Mesendoderm (in vitro differentiated cells): ENCODE measurements around the gene NACAD.
"Not testable (repeated sequence)": the region's sequence is repeated elsewhere in the genome, so short reads cannot be mapped to it uniquely, and the experiment has no call there.

Experiments
- DNase-seq: peaks from one replicate; pipeline ENCODE4 v3.0.0; 2013
- H2AK5ac ChIP-seq: 2 replicates; pipeline ENCODE4 v1.6.1; 2013; ENCODE audit warnings: low read length, inconsistent platforms
- H2BK120ac ChIP-seq: 2 replicates; pipeline ENCODE4 v1.6.1; 2013; ENCODE audit warnings: low read depth, mild to moderate bottlenecking, low read length, moderate library complexity, mixed read lengths
- H2BK15ac ChIP-seq: replicated peaks from 2 replicates; pipeline ENCODE4 v1.6.1; 2013; ENCODE audit warnings: low read depth, mild to moderate bottlenecking, moderate library complexity
- H2BK5ac ChIP-seq: 2 replicates; pipeline ENCODE4 v1.6.1; 2013; ENCODE audit warnings: low read length, inconsistent platforms
- H3K18ac ChIP-seq: 2 replicates; pipeline ENCODE4 v1.6.1; 2013; ENCODE audit warnings: mild to moderate bottlenecking, low read length, mixed read lengths
- H3K23ac ChIP-seq: one replicate; pipeline ENCODE4 v1.6.1; 2013; ENCODE audit warnings: low read length
- H3K27ac ChIP-seq: 2 replicates; pipeline ENCODE4 v1.5.1; 2013; ENCODE audit warnings: low read depth, mild to moderate bottlenecking, inconsistent platforms, low read length, moderate library complexity
- H3K27me3 ChIP-seq: 2 replicates; pipeline ENCODE4 v1.6.1; 2013; ENCODE audit warnings: low read length, control low read depth, mild to moderate bottlenecking, inconsistent platforms; ENCODE audit not compliant: insufficient read depth, poor library complexity
- H3K36me3 ChIP-seq: 2 replicates; pipeline ENCODE4 v1.6.1; 2013; ENCODE audit warnings: low read length, inconsistent platforms; ENCODE audit not compliant: control insufficient read depth, insufficient read depth
- H3K4ac ChIP-seq: one replicate; pipeline ENCODE4 v1.6.1; 2013; ENCODE audit warnings: low read depth, mild to moderate bottlenecking, low read length, moderate library complexity
- H3K4me1 ChIP-seq: 2 replicates; pipeline ENCODE4 v1.6.1; 2013; ENCODE audit warnings: low read depth, low read length, inconsistent platforms; ENCODE audit not compliant: control insufficient read depth
- H3K4me2 ChIP-seq: 2 replicates; pipeline ENCODE4 v1.6.1; 2013; ENCODE audit warnings: low read length
- H3K4me3 ChIP-seq: 2 replicates; pipeline ENCODE4 v1.5.1; 2013; ENCODE audit warnings: mild to moderate bottlenecking, low read length
- H3K56ac ChIP-seq: one replicate; pipeline ENCODE4 v1.6.1; 2013; ENCODE audit warnings: low read length
- H3K79me1 ChIP-seq: 2 replicates; pipeline ENCODE4 v1.6.1; 2013; ENCODE audit warnings: low read length, inconsistent platforms
- H3K79me2 ChIP-seq: 2 replicates; pipeline ENCODE4 v1.6.1; 2013; ENCODE audit warnings: mild to moderate bottlenecking, low read length; ENCODE audit not compliant: control insufficient read depth, insufficient read depth
- H3K9ac ChIP-seq: 2 replicates; pipeline ENCODE4 v1.6.1; 2013; ENCODE audit warnings: low read length, inconsistent platforms
- H4K5ac ChIP-seq: one replicate; pipeline ENCODE4 v1.6.1; 2013; ENCODE audit warnings: low read length
- H4K8ac ChIP-seq: one replicate; pipeline ENCODE4 v1.6.1; 2013; ENCODE audit warnings: low read depth, mild to moderate bottlenecking, control low read depth, low read length, moderate library complexity
- WGBS: extraction: QIAGEN DNeasy Blood & Tissue Kit; methylation state at CpG from one replicate; pipeline ENCODE4 v1.1.7; 2013; ENCODE audit warnings: low lambda C conversion rate, missing lambda C conversion rate; ENCODE audit not compliant: insufficient coverage; ENCODE audit errors: extremely low coverage; 5-methylcytosine and 5-hydroxymethylcytosine counted together

NACAD gene

GRCh38 chr7:45118889-45119331, 30.1 kb upstream of the NACAD start:
- Histone ChIP-seq H2BK5ac (no peak overlapping the region), H4K8ac (no peak overlapping the region), H3K79me2 (no peaks in the 10 kb centered on the region), H3K4me3 (no peak overlapping the region), H2BK120ac (no peak overlapping the region), H3K23ac (no peak overlapping the region), H3K4me2 (no peak overlapping the region), H3K36me3 (no peaks in the 10 kb centered on the region), H3K4me1 (no peaks in the 10 kb centered on the region), H2AK5ac (no peak overlapping the region), H3K56ac (no peak overlapping the region), H3K18ac (no peak overlapping the region), H3K9ac (no peak overlapping the region), H3K4ac (no peak overlapping the region), H2BK15ac (no peak overlapping the region), H3K79me1 (no peaks in the 10 kb centered on the region), H4K5ac (no peak overlapping the region), H3K27ac (no peak overlapping the region), H3K27me3 (no peaks in the 10 kb centered on the region)
- DNase-seq = no peak
- WGBS = no CpG with 5 or more reads among the region's 3 CpGs

GRCh38 chr7:45118292-45118691, 29.5 kb upstream of the NACAD start:
- DNase-seq = no peak
- Histone ChIP-seq H3K4me3 (no peak overlapping the region), H2AK5ac (no peak overlapping the region), H3K18ac (no peak overlapping the region), H3K56ac (no peak overlapping the region), H3K23ac (no peak overlapping the region), H2BK120ac (no peak overlapping the region), H4K8ac (no peak overlapping the region), H2BK15ac (no peak overlapping the region), H3K27me3 (no peaks in the 10 kb centered on the region), H3K4me1 (no peaks in the 10 kb centered on the region), H3K79me1 (no peaks in the 10 kb centered on the region), H3K36me3 (no peaks in the 10 kb centered on the region), H3K4ac (no peak overlapping the region), H2BK5ac (no peak overlapping the region), H3K79me2 (no peaks in the 10 kb centered on the region), H4K5ac (no peak overlapping the region), H3K4me2 (no peak overlapping the region), H3K27ac (no peak overlapping the region), H3K9ac (no peak overlapping the region)
- WGBS = no CpG with 5 or more reads among the region's 4 CpGs

- no peak overlapping the region for H2BK120ac ChIP-seq
- no peaks in the 10 kb centered on the region for H3K4me1 ChIP-seq
Measured at GRCh38 chr7:45117582-45117981, 28.8 kb upstream of the NACAD start.

DNA sequence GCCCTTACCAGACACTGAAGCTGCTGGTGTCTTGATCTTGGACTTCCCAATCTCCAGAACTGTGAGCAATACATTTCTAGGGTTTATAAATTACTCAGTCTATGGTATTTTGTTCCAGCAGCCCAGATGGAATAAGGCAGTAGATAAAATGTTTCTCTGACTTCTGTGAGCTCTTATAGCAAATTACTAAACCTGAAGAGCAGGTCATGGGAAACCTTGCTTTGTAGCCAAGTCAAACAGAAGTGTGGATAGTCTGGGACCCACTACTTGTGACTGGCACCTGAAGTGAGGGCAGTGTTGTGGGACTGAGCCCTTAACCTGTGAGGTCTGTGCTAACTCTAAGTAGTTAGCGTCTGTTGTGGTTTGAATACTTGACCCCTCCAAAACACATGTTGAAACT, 27.3 kb upstream of the NACAD start:
- DNase-seq = no peak
- H3K27me3 ChIP-seq = no peaks in the 10 kb centered on the region
- H2AK5ac ChIP-seq = no peak overlapping the region
- WGBS = no CpG with 5 or more reads among the region's 1 CpG
- no peak overlapping the region for H2BK15ac ChIP-seq
- no peaks in the 10 kb centered on the region for H3K4me1 ChIP-seq
- no peaks in the 10 kb centered on the region for H3K79me1 ChIP-seq
- H3K9ac ChIP-seq = no peak overlapping the region
- no peak overlapping the region for H2BK5ac ChIP-seq
- peaks cover 4% of the 10 kb centered on the region for H3K79me2 ChIP-seq
- no peak overlapping the region for H3K18ac ChIP-seq
- H4K5ac ChIP-seq = no peak overlapping the region
- no peaks in the 10 kb centered on the region for H3K36me3 ChIP-seq
- no peak overlapping the region for H3K56ac ChIP-seq
- H3K4ac ChIP-seq = no peak overlapping the region
- no peak overlapping the region for H3K4me3 ChIP-seq
- H3K4me2 ChIP-seq = no peak overlapping the region
- no peak overlapping the region for H3K27ac ChIP-seq
- no peak overlapping the region for H2BK120ac ChIP-seq
- H3K23ac ChIP-seq = no peak overlapping the region
- no peak overlapping the region for H4K8ac ChIP-seq

More at GRCh38 chr7:45117582-45117981, 28.8 kb upstream of the NACAD start:
- Histone ChIP-seq H3K27me3 (no peaks in the 10 kb centered on the region), H3K27ac (no peak overlapping the region), H3K79me2 (no peaks in the 10 kb centered on the region), H2BK15ac (no peak overlapping the region), H4K5ac (no peak overlapping the region), H4K8ac (no peak overlapping the region), H3K4me2 (no peak overlapping the region), H2BK5ac (no peak overlapping the region), H3K36me3 (no peaks in the 10 kb centered on the region), H3K56ac (no peak overlapping the region), H3K79me1 (no peaks in the 10 kb centered on the region), H3K23ac (no peak overlapping the region), H2AK5ac (no peak overlapping the region), H3K4me3 (no peak overlapping the region), H3K4ac (no peak overlapping the region), H3K9ac (no peak overlapping the region), H3K18ac (no peak overlapping the region)
- no peak for DNase-seq
- WGBS = no CpG with 5 or more reads among the region's 4 CpGs

DNA sequence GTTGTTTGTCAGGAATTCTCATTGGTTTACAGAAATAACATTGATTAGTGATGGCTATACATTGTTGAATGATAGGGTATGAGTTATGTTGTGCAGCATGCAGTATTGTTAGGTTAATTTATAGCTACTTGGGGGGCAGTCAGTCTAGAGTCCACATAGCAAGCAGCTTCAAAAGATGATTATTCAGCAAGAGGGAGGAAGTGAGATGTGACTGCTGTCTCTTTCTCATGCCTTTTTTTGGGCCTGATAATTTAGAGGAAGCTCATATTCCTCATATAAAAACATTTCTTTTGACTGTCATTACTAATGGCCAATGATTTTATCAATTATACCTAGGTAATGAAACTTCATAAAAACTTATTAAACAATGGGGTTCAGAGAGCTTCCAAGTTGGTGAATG, 26.2 kb upstream of the NACAD start:
- Histone ChIP-seq H4K8ac (no peak overlapping the region), H2AK5ac (no peak overlapping the region), H2BK120ac (no peak overlapping the region), H3K27ac (no peak overlapping the region), H3K4me2 (no peak overlapping the region), H3K4me3 (no peak overlapping the region), H3K27me3 (no peaks in the 10 kb centered on the region), H3K4me1 (no peaks in the 10 kb centered on the region), H3K79me1 (peaks cover 2% of the 10 kb centered on the region), H3K9ac (no peak overlapping the region), H3K79me2 (peaks cover 14% of the 10 kb centered on the region), H3K36me3 (no peaks in the 10 kb centered on the region), H3K23ac (no peak overlapping the region), H3K18ac (no peak overlapping the region), H2BK15ac (no peak overlapping the region), H3K4ac (no peak overlapping the region), H2BK5ac (no peak overlapping the region), H3K56ac (no peak overlapping the region), H4K5ac (no peak overlapping the region)
- no peak for DNase-seq

- not testable (repeated sequence) for H3K23ac ChIP-seq
- WGBS = no CpG with 5 or more reads among the region's 1 CpG
Measured at GRCh38 chr7:45114257-45114656, 25.5 kb upstream of the NACAD start.

More at GRCh38 chr7:45114257-45114656, 25.5 kb upstream of the NACAD start:
- H3K4me2 ChIP-seq, H3K9ac ChIP-seq, H2BK120ac ChIP-seq, H3K4me1 ChIP-seq, H3K27ac ChIP-seq, H3K79me1 ChIP-seq, H2AK5ac ChIP-seq, H2BK15ac ChIP-seq, H3K4ac ChIP-seq, H2BK5ac ChIP-seq, H3K18ac ChIP-seq, H3K4me3 ChIP-seq, H3K36me3 ChIP-seq, H3K27me3 ChIP-seq, H4K5ac ChIP-seq, H3K56ac ChIP-seq, DNase-seq, H4K8ac ChIP-seq: not testable (repeated sequence)
- peaks cover 18% of the 10 kb centered on the region for H3K79me2 ChIP-seq
